Lower lobe of right lung (tissue), 2 donors: ENCODE measurements around the gene TMEM40. TPM values are rescaled to one million over a fixed set of nuclear protein-coding genes. Genes with fewer than 3 reads are reported as not detected.

Source experiments
- ATAC-seq, 2 donors: fragments of 200-7000 bp; cut with Tn5 transposase; one replicate each; pipeline ENCODE4 v1.9.1; 2020 to 2022; ENCODE audit warnings: mild to moderate bottlenecking in 2 of 2, moderate library complexity in 2 of 2
- DNase-seq: peaks from one replicate; pipeline ENCODE4 v3.0.0-alpha.2; 2020
- H3K27ac ChIP-seq: fragments of 200-600 bp; one replicate; pipeline ENCODE4 v1.8.0; 2022
- H3K27me3 ChIP-seq: fragments of 200-600 bp; one replicate; pipeline ENCODE4 v1.8.0; 2022; ENCODE audit warnings: low read depth
- H3K36me3 ChIP-seq: fragments of 200-600 bp; one replicate; pipeline ENCODE4 v1.8.0; 2022; ENCODE audit warnings: mild to moderate bottlenecking
- H3K4me1 ChIP-seq: fragments of 200-600 bp; one replicate; pipeline ENCODE4 v1.8.0; 2022
- H3K4me3 ChIP-seq: fragments of 200-600 bp; one replicate; pipeline ENCODE4 v1.8.0; 2022; ENCODE audit warnings: mild to moderate bottlenecking
- H3K9me3 ChIP-seq: fragments of 200-600 bp; one replicate; pipeline ENCODE4 v1.8.0; 2022
- intact Hi-C: fragments of 100-400 bp; cut with DNase I; formaldehyde crosslinking; loops from one replicate; pipeline ENCODE4 v1.11.0; 2022
- total RNA-seq: library from RNA; stranded (reverse); fragmentation: NEBNext Ultra II Directional; extraction: Animal tissue kit (Norgen Biotek cat#: 25700); gene quantifications from one replicate; pipeline ENCODE4 v1.2.1, GENCODE V29; 2021
- TF ChIP-seq, protein P1 (sequence below): fragments of 200-600 bp; IDR thresholded peaks from one replicate; pipeline ENCODE4 v1.8.0; 2022; ENCODE audit warnings: antibody characterized with exemption, mild to moderate bottlenecking
- donor health status: DM: no; HTN: yes; CAD: no; lungs with severe emphysema.

TMEM40 gene
- total RNA-seq, 1 donor from 2014 or later = 1.0 TPM

DNA sequence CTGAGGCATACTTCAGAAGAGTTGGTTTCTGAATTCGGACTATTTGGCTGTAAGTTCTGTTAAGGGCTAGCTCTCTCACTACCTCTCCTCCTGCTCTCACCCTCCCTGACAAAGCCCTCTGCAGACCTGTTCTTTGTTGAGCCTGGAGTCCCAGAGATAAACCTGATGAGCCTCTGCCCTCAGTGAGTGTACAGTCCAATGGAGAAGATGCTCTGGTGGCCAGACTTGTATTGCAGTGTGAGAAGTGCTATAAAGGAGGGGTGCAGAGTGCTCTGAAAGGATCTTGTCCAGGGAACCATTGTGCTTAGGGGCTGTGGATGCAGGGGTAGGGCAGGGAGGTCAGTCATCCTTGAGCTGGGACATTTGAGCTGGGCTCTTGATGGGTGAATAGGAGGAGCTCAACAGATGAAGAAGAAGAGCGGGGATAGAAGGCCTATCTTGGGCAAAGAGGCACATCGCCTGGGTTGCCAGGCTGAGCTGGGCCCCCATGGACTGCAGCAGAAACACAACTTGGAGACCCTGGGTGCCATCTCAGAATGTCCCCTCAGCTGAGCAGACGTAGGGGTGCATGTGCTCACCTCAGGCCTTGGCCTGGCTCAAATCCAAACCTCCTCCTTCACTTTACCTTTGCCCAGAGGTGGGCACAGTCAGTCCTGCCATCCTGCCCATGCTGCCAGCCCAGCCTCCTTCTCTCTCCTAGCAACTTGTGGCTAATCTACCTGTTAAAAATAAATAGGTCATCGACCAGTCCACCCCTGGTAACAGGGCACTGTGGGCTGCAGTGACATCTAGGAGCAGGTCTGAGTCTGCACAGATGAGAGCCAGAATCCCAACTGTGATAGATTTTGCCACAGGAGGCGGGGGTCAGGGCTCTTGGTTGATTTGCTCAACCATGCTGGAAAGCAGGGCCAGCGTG lies 40.7 kb upstream of the TMEM40 start:
- ATAC-seq (no peak), DNase-seq (no peak)
- Histone ChIP-seq H3K27me3 (peaks cover 6% of the 10 kb centered on the region), H3K4me3 (no peak overlapping the region), H3K36me3 (peaks cover 4% of the 10 kb centered on the region), H3K27ac (no peak overlapping the region), H3K9me3 (no peaks in the 10 kb centered on the region), H3K4me1 (peaks cover 9% of the 10 kb centered on the region)
- TF ChIP-seq, protein P1, sequence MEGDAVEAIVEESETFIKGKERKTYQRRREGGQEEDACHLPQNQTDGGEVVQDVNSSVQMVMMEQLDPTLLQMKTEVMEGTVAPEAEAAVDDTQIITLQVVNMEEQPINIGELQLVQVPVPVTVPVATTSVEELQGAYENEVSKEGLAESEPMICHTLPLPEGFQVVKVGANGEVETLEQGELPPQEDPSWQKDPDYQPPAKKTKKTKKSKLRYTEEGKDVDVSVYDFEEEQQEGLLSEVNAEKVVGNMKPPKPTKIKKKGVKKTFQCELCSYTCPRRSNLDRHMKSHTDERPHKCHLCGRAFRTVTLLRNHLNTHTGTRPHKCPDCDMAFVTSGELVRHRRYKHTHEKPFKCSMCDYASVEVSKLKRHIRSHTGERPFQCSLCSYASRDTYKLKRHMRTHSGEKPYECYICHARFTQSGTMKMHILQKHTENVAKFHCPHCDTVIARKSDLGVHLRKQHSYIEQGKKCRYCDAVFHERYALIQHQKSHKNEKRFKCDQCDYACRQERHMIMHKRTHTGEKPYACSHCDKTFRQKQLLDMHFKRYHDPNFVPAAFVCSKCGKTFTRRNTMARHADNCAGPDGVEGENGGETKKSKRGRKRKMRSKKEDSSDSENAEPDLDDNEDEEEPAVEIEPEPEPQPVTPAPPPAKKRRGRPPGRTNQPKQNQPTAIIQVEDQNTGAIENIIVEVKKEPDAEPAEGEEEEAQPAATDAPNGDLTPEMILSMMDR = no peak
- intact Hi-C loops = no loop called here

GRCh38 chr3:12798559-12799179 lies 39.6 kb upstream of the TMEM40 start:
- Histone ChIP-seq H3K27me3 (peaks cover 6% of the 10 kb centered on the region), H3K36me3 (no peaks in the 10 kb centered on the region), H3K4me1 (peaks cover 9% of the 10 kb centered on the region), H3K9me3 (no peaks in the 10 kb centered on the region), H3K4me3 (no peak overlapping the region), H3K27ac (no peak overlapping the region)
- TF ChIP-seq, protein P1 = no peak
- no peak for DNase-seq
- no peak for ATAC-seq
- intact Hi-C loops = no loop called here

DNA sequence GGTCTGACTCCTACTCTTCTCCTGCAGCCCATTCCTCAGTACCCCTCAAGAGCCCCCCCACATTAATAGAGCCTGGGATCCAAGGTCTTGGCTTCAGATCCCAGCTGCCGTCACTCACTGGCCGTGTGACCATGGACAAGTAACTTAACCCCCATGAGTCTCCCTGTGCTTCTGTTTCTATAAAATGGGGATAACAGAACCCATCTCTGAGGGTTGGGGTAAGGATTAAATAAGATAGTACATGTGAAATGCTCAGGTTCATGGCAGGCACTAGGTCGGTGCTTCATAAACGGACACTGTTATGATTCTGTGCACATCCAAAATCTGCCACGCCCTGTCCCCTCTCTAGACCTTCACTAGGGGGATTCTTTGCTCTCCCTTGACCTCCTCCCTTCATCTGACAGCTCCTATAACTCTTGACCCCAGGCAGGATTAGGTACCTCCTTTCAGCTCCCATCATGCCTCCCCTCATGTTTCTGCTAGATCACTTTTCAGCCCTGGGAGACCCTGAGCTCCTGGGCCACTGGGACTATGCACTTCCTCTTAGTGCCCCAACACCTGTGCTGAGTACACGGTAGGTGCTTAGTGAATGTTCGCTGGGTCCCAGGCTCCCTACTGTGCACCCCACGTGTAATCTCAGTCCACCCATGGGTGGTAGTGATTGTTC lies 39.0 kb upstream of the TMEM40 start:
- no peak for DNase-seq
- no peak overlapping the region for H3K27ac ChIP-seq
- intact Hi-C loops = no loop called here

GRCh38 chr3:12797124-12797891 lies 38.2 kb upstream of the TMEM40 start:
- intact Hi-C loops = no loop called here
- Histone ChIP-seq H3K4me1 (peaks cover 9% of the 10 kb centered on the region), H3K9me3 (no peaks in the 10 kb centered on the region), H3K27ac (no peak overlapping the region), H3K36me3 (no peaks in the 10 kb centered on the region), H3K4me3 (peak overlapping the region; percentile 67), H3K27me3 (peaks cover 6% of the 10 kb centered on the region)
- TF ChIP-seq, protein P1 = no peak
- DNase-seq = no peak
- no peak for ATAC-seq

More for the DNA sequence above, 39.0 kb upstream of the TMEM40 start:
- Histone ChIP-seq H3K4me1 (peaks cover 9% of the 10 kb centered on the region), H3K9me3 (no peaks in the 10 kb centered on the region), H3K27me3 (peaks cover 6% of the 10 kb centered on the region), H3K36me3 (no peaks in the 10 kb centered on the region), H3K4me3 (no peak overlapping the region)
- ATAC-seq = no peak
- TF ChIP-seq, protein P1 = no peak
